HCT116 (cell line): Measurements from ENCODE around the gene LSM7. TPM values are rescaled to one million over a fixed set of nuclear protein-coding genes. Genes with fewer than 3 reads are reported as not detected.

ENCODE experiments used
- ATAC-seq: fragments of 200-7000 bp; cut with Tn5 transposase; 2 replicates; pipeline ENCODE4 v1.9.1; 2020; ENCODE audit warnings: mild to moderate bottlenecking, moderate library complexity
- BruUV-seq: library from RNA; stranded (reverse); fragments of 400-500 nt; replicated peaks from 2 replicates; lab custom pipeline; 2021; lab: Mats Ljungman, UMichigan
- CTCF ChIA-PET: fragments of 300-600 bp; sonication (Branson Sonifier 250); formaldehyde crosslinking; loops from one replicate; lab custom pipeline; 2021; ENCODE audit warnings: antibody characterized with exemption; lab: Charles Lee
- POLR2A ChIA-PET: fragments of 300-600, 350-600 bp; sonication (Branson Sonifier 250); formaldehyde crosslinking; loops from one replicate; lab custom pipeline; 2021; ENCODE audit warnings: antibody characterized with exemption; lab: Charles Lee
- RAD21 ChIA-PET, 2 experiments: fragments of 300-600 bp; sonication (Branson Sonifier 250); formaldehyde crosslinking; loops; one replicate each; lab custom pipeline; 2023; ENCODE audit warnings: low total read pairs in 2 of 2; ENCODE audit not compliant: uncharacterized antibody in 2 of 2, unreplicated experiment in 2 of 2, low non-redundant PET in 1 of 2; lab: Charles Lee
- DNase-seq: peaks from one replicate; pipeline ENCODE4 v3.0.0-alpha.2; 2010; ENCODE audit warnings: low read depth, low spot score
- H2AFZ ChIP-seq: fragments of 200-600 bp; shearing (Covaris generic), sonication (generic); 2 replicates; pipeline ENCODE4 v1.6.1; 2017; ENCODE audit warnings: low read depth, mixed run types, mixed read lengths, antibody characterized with exemption, low read length; ENCODE audit not compliant: poor library complexity, severe bottlenecking
- H3K27ac ChIP-seq: 2 replicates; pipeline ENCODE4 v1.5.1; 2012; ENCODE audit warnings: low read depth, low read length
- H3K27me3 ChIP-seq: fragments of 200-600 bp; sonication (generic); 2 replicates; pipeline ENCODE4 v1.6.1; 2016; ENCODE audit warnings: mixed run types, low read length, mixed read lengths; ENCODE audit not compliant: insufficient read depth
- H3K36me3 ChIP-seq, 2 experiments: fragments of 200-500 bp in 1 of 2; fragments of 200-600 bp in 1 of 2; sonication (Bioruptor generic) in 1 of 2; sonication (generic) in 1 of 2; 2 replicates each; pipeline versions ENCODE4 v1.5.1 to v1.6.1; 2014 to 2016; ENCODE audit warnings: low read length in 2 of 2, inconsistent platforms in 1 of 2, mixed read lengths in 1 of 2, mixed run types in 1 of 2; ENCODE audit not compliant: insufficient read depth in 2 of 2, control insufficient read depth in 1 of 2
- H3K4me1 ChIP-seq, 2 experiments: fragments of 200-600 bp in 1 of 2; sonication (generic) in 1 of 2; 2 replicates each; pipeline versions ENCODE4 v1.5.1 to v1.6.1; 2012 to 2017; ENCODE audit warnings: low read length in 2 of 2, inconsistent platforms in 1 of 2, mild to moderate bottlenecking in 1 of 2, mixed read lengths in 1 of 2, mixed run types in 1 of 2, moderate library complexity in 1 of 2; ENCODE audit not compliant: insufficient read depth in 2 of 2, control insufficient read depth in 1 of 2
- H3K4me2 ChIP-seq: fragments of 200-600 bp; sonication (generic); 2 replicates; pipeline ENCODE4 v1.6.1; 2017; ENCODE audit warnings: mixed run types, low read length, mixed read lengths
- H3K4me3 ChIP-seq, 2 experiments: fragments of 200-600 bp in 1 of 2; sonication (generic) in 1 of 2; replicated peaks in 1 of 2; 2 replicates each; pipeline ENCODE4 v1.5.1; 2011 to 2016; ENCODE audit warnings: low read length in 2 of 2, control low read depth in 1 of 2, low read depth in 1 of 2, mild to moderate bottlenecking in 1 of 2, mixed read lengths in 1 of 2, mixed run types in 1 of 2
- H3K79me2 ChIP-seq: fragments of 200-600 bp; sonication (generic); 2 replicates; pipeline ENCODE4 v1.6.1; 2017; ENCODE audit warnings: mild to moderate bottlenecking, mixed run types, low read length, moderate library complexity, mixed read lengths; ENCODE audit not compliant: insufficient read depth
- H3K9ac ChIP-seq: fragments of 200-600 bp; sonication (generic); 2 replicates; pipeline ENCODE4 v1.6.1; 2016; ENCODE audit warnings: low read length, mixed read lengths
- H3K9me2 ChIP-seq: fragments of 200-600 bp; sonication (generic), shearing (Covaris generic); 2 replicates; pipeline ENCODE4 v1.6.1; 2017; ENCODE audit warnings: mixed run types, mild to moderate bottlenecking, moderate library complexity; ENCODE audit not compliant: insufficient read depth
- H3K9me3 ChIP-seq, 2 experiments: fragments of 200-500 bp in 1 of 2; fragments of 200-600 bp in 1 of 2; sonication (Bioruptor generic) in 1 of 2; sonication (generic) in 1 of 2; 2 replicates each; pipeline ENCODE4 v1.6.1; 2014 to 2017; ENCODE audit warnings: low read length in 2 of 2, mixed read lengths in 2 of 2, inconsistent platforms in 1 of 2, low read depth in 1 of 2, mild to moderate bottlenecking in 1 of 2, mixed run types in 1 of 2, moderate library complexity in 1 of 2; ENCODE audit not compliant: control insufficient read depth in 1 of 2, insufficient read depth in 1 of 2
- H4K20me1 ChIP-seq: fragments of 200-600 bp; sonication (generic), shearing (Covaris generic); 2 replicates; pipeline ENCODE4 v1.6.1; 2017; ENCODE audit warnings: mixed run types, mild to moderate bottlenecking, moderate library complexity; ENCODE audit not compliant: insufficient read depth
- ATF3 ChIP-seq: IDR thresholded peaks from 2 replicates; pipeline ENCODE4 v1.6.1; 2012
- CBX3 ChIP-seq: IDR thresholded peaks from 2 replicates; pipeline ENCODE4 v1.6.1; 2012; ENCODE audit warnings: low read depth
- CEBPB ChIP-seq: IDR thresholded peaks from 2 replicates; pipeline ENCODE4 v1.6.1; 2012; ENCODE audit warnings: low read depth
- CTCF ChIP-seq, 3 experiments: fragments of 200-600 bp in 1 of 3; sonication (generic) in 1 of 3; IDR thresholded peaks in 2 of 3; conservative IDR thresholded peaks in 1 of 3; 2 replicates each; pipeline ENCODE4 v1.5.1; 2012 to 2017; ENCODE audit warnings: low read depth in 2 of 3, low read length in 2 of 3, antibody characterized with exemption in 1 of 3, borderline replicate concordance in 1 of 3, control low read depth in 1 of 3, mild to moderate bottlenecking in 1 of 3, mixed read lengths in 1 of 3, mixed run types in 1 of 3, moderate library complexity in 1 of 3; ENCODE audit not compliant: insufficient read depth in 1 of 3
- EGR1 ChIP-seq: IDR thresholded peaks from 2 replicates; pipeline ENCODE4 v1.6.1; 2012; ENCODE audit warnings: low read depth
- ELF1 ChIP-seq: IDR thresholded peaks from 2 replicates; pipeline ENCODE4 v1.6.1; 2012; ENCODE audit warnings: low read depth, borderline replicate concordance
- EZH2 ChIP-seq: fragments of 200-600 bp; sonication (generic); IDR thresholded peaks from 2 replicates; pipeline ENCODE4 v1.6.1; 2017; ENCODE audit warnings: antibody characterized with exemption, mixed run types
- EZH2phosphoT487 ChIP-seq: fragments of 200-600 bp; IDR thresholded peaks from 2 replicates; pipeline ENCODE4 v1.6.1; 2018; ENCODE audit warnings: antibody characterized with exemption, borderline replicate concordance
- JUND ChIP-seq: IDR thresholded peaks from 2 replicates; pipeline ENCODE4 v1.6.1; 2012
- MAX ChIP-seq: IDR thresholded peaks from 2 replicates; pipeline ENCODE4 v1.6.1; 2012
- POLR2AphosphoS5 ChIP-seq: IDR thresholded peaks from 2 replicates; pipeline ENCODE4 v1.6.1; 2011; ENCODE audit warnings: mild to moderate bottlenecking, low read depth, low read length, moderate library complexity
- RAD21 ChIP-seq: IDR thresholded peaks from 2 replicates; pipeline ENCODE4 v1.6.1; 2012; ENCODE audit warnings: low read depth, mild to moderate bottlenecking
- SIN3A ChIP-seq: IDR thresholded peaks from 2 replicates; pipeline ENCODE4 v1.6.1; 2012; ENCODE audit warnings: low read depth
- SRF ChIP-seq: IDR thresholded peaks from 2 replicates; pipeline ENCODE4 v1.6.1; 2012; ENCODE audit warnings: low read depth
- TCF7L2 ChIP-seq: IDR thresholded peaks from 2 replicates; pipeline ENCODE4 v1.7.0; 2011; ENCODE audit warnings: borderline replicate concordance, inconsistent platforms; ENCODE audit not compliant: insufficient read depth, insufficient read length; ENCODE audit errors: extremely low read depth
- YY1 ChIP-seq: IDR thresholded peaks from 2 replicates; pipeline ENCODE4 v1.6.1; 2011; ENCODE audit warnings: low read length, low read depth, moderate library complexity, mild to moderate bottlenecking; ENCODE audit not compliant: insufficient replicate concordance; ENCODE audit errors: extremely low read depth
- ZBTB33 ChIP-seq: IDR thresholded peaks from 2 replicates; pipeline ENCODE4 v1.6.1; 2011; ENCODE audit warnings: mild to moderate bottlenecking, low read length, moderate library complexity; ENCODE audit not compliant: insufficient replicate concordance; ENCODE audit errors: extremely low read depth
- ZFX ChIP-seq: fragments of 450-650 bp; IDR thresholded peaks from 2 replicates; pipeline ENCODE4 v1.6.1; 2017
- intact Hi-C: fragments of 100-400 bp; cut with micrococcal nuclease; formaldehyde crosslinking; loops from 2 replicates; pipeline ENCODE4 v1.10.0; 2022
- total RNA-seq: library from RNA; stranded (reverse); gene quantifications from one replicate; pipeline ENCODE4 v1.2.1, GENCODE V29; 2021; ENCODE audit not compliant: unreplicated experiment

Gene LSM7
- total RNA-seq, 1 experiment from 2014 or later, result 190 TPM

- no peak overlapping the region for H3K4me2 ChIP-seq
- H3K4me1 ChIP-seq, result peaks cover 5 to 8% of the 10 kb centered on the region in 2 experiments; a peak in 3 of 4 replicates
- BruUV-seq, result no TSS peak
- intact Hi-C loops, result no loop called here
- H3K27me3 ChIP-seq, result no peaks in the 10 kb centered on the region
- no peak overlapping the region for H3K4me3 ChIP-seq
- CTCF ChIA-PET, result no interaction called here
- no peaks in the 10 kb centered on the region for H3K9me2 ChIP-seq
- H3K9ac ChIP-seq, result no peak overlapping the region
- ATAC-seq, result peak; percentile 33; the same call in 1 of the 2 replicates
- POLR2A ChIA-PET, result no interaction called here
- no peak overlapping the region for H2AFZ ChIP-seq
- H4K20me1 ChIP-seq, result no peaks in the 10 kb centered on the region
- H3K36me3 ChIP-seq, result no peaks in the 10 kb centered on the region
- RAD21 ChIA-PET, result interaction anchor here in 1 of 2 experiments (0.5 kb wide), 1 partner anchor 25 kb away, joined by 9 read pairs; no protein-coding TSS in a partner anchor
- DNase-seq, result no peak
- H3K79me2 ChIP-seq, result no peaks in the 10 kb centered on the region
- TF ChIP-seq CTCF (IDR thresholded peaks at IDR 0.05 in 2 of 3, conservative IDR thresholded peaks at IDR 0.05 in 1 of 3; ENCODE audit: borderline replicate concordance in 1 of 3, insufficient read depth in 1 of 3, low read depth in 2 of 3, low read length in 2 of 3) (no peak), SRF (no peak), ZFX (no peak), EGR1 (no peak), TCF7L2 (no peak), SIN3A (no peak), YY1 (no peak), ZBTB33 (no peak), EZH2 (no peak), MAX (no peak), ELF1 (no peak), RAD21 (no peak), JUND (no peak), CBX3 (no peak), ATF3 (no peak), EZH2phosphoT487 (no peak), CEBPB (no peak), POLR2AphosphoS5 (no peak)
- TF ChIP-seq, all 23 proteins: peak for 0
- no peak overlapping the region for H3K27ac ChIP-seq
- no peaks in the 10 kb centered on the region for H3K9me3 ChIP-seq
Measured at GRCh38 chr19:2343289-2343982, 15.1 kb upstream of the LSM7 start.
